AML-193 (cell line): ENCODE data around the gene P2RX7.
"Not testable (repeated sequence)": the region's sequence is repeated elsewhere in the genome, so short reads cannot be mapped to it uniquely, and the experiment has no call there.

Experiments
- DNase-seq, 2 experiments: peaks; one replicate each; lab custom pipeline; 2025; lab: John Stamatoyannopoulos, UW

Gene P2RX7

GRCh38 chr12:121205491-121205890 lies 72.8 kb downstream of the P2RX7 start:
- no peak for DNase-seq

GRCh38 chr12:121208571-121208970 lies 75.9 kb downstream of the P2RX7 start:
- not testable (repeated sequence) for DNase-seq

- no peak for DNase-seq
These were observed 76.5 kb downstream of the P2RX7 start for GRCh38 chr12:121209221-121209620.

DNA sequence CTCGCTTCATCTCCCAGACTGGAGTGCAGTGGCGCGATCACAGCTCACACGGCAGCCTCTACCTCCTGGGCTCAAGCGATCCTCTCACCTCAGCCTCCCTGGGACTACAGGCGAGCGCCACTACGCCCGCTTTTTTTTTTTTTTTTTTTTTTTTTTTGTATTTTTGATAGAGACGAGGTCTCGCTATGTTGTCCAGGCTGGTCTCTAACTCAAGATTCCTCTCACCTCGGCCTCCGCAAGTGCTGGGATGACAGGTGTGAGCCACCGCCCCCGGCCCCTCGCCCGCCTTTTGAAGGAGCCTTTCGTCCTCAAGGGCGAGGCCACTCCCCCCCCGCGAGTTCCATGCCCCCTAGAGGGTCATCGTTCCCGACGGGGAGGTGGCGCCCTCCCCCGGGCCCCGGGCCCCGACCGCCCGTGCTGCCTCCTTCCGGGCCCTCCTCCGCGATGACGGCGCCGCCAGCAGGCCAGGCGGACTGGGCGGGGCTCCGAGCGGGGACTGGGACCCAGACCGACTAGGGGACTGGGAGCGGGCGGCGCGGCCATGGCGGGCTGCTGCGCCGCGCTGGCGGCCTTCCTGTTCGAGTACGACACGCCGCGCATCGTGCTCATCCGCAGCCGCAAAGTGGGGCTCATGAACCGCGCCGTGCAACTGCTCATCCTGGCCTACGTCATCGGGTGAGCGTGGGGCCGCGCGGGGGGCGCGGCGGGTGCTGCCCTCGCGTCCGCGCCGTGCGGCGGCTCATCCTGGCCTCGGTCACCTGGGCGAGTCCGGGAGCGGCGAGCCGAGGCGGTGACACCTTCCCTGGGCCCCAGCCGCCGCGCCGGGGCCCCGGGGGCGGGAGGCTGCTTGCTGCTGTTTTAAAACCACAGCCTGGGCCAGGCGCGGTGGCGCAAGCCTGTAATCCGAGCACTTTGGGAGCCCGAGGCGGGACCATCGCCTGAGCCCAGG lies 77.2 kb downstream of the P2RX7 start, which contains the start of gene P2RX4:
P2RX4 (plus strand) TSS at position 506 of the 949 bp plus-strand sequence; CDS start at position 542, 36 bp downstream.
- peak; percentile 77 for DNase-seq

DNA sequence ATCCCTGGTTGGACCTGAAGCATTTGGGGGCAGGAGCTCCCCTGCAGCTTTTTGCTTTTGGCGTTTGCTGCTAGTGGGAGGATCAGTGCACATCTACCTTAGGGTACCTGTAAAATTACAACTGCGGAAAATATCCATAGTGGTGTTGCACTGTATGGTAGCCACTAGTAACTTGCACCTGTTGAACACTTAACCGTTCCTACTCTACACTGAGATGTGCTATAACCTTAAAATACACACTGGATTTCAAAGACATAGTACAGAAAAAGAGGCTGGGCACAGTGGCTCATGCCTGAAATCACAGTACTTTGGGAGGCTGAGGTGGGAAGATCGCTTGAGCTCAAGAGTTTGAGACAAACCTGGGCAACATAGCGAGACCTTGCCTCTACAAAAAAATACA lies 80.2 kb downstream of the P2RX7 start:
- DNase-seq, result no peak

DNA sequence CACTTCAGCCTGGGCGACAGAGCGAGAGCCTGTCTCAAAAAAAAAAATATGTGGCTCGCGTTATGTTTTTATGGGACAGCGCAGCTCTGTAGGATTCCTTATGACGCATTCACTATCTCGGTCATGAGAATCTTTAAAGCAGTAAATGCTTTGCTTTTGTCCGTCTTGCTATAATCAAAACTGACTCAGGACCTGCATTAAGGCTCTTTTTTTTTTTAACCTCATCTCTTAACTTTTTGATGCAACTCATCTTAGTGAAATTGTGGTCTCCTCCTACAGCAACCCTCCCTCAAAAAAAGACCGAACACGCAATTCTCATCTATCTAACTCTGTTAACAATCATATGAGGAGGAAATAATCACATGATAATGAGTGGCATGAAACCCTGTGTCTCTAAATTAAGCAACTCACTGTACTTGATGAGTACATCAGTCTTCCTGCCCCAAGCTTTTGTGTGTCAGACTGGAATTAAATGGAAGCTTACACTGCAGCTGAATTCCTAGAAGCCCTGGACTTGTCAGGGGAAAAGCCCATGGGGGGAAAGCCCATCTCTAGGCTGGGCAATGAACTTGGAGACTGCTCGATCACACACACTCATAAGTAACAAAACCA lies 81.6 kb downstream of the P2RX7 start:
- DNase-seq, result peak; percentile 59 to 70

- DNase-seq, result peak; percentile 9 to 21
These were observed 82.4 kb downstream of the P2RX7 start for GRCh38 chr12:121214855-121215745.

GRCh38 chr12:121216102-121216501 lies 83.4 kb downstream of the P2RX7 start:
- no peak for DNase-seq

DNA sequence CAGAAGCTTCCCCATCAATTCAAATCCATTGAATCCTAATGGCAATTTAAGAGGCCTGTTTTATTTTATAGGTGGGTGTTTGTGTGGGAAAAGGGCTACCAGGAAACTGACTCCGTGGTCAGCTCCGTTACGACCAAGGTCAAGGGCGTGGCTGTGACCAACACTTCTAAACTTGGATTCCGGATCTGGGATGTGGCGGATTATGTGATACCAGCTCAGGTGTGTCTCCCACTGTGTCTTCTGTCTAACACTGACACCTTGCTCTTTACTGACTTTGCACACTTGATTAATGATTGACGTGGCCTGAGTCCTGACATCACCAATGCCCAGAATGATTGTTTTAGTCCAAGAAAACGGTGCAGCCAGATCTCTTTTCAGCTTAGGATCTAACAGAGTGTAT lies 84.4 kb downstream of the P2RX7 start:
- DNase-seq, result no peak

DNA sequence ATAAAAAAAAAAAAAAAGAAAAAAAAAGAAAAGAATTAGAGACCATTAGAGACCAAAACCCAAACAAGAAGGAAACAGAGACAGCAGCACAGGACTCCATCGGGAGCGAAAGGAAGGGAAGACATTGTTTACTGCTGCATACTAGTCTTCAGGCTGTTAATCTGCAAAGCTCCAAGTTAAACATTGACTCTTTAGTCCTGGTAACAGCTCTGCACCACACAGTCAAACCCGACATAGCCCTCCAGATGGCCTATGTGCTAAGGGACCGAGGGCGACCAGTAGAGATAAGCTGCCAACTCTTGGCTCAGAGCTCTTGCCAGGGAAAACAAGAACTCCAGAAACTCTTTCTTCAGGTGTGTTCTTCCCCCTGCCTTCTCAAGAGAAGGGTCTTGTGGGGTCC lies 85.1 kb downstream of the P2RX7 start:
- no peak for DNase-seq

DNA sequence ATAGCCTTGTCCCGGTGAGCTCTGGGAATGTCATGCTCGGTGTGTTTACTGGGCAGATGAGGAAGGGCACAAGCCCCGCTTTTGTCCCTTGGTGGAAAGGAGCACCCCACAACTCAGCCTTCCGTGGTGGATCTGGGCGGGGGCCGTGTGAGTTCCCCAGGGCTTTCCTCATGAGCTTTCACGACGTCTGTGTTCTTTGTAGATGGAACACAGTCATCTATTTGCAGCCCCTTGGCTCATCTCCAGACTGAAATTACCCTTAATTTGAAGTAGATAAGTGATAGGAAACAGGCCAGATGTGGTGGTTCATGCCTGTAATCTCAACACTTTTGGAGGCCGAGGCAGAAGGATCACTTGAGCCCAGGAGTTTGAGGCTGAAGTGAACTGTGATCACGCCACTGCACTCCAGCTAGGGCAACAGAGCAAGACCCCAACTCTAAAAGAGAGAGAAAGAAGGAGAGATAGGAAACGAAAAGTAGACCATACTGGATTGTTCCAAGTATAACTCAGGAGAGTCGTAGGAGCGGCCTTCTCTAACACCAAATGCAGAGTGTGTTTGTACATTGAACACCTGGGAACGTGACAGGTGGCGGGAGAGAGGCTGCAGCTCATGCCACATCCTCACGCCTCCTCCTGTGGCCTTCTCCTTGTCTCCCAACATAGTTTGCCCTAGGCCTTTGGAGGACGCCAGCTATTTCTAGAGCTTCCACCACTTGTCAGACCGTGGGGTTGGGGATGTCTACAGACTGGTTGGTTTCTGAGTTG lies 86.1 kb downstream of the P2RX7 start:
- no peak for DNase-seq

DNA sequence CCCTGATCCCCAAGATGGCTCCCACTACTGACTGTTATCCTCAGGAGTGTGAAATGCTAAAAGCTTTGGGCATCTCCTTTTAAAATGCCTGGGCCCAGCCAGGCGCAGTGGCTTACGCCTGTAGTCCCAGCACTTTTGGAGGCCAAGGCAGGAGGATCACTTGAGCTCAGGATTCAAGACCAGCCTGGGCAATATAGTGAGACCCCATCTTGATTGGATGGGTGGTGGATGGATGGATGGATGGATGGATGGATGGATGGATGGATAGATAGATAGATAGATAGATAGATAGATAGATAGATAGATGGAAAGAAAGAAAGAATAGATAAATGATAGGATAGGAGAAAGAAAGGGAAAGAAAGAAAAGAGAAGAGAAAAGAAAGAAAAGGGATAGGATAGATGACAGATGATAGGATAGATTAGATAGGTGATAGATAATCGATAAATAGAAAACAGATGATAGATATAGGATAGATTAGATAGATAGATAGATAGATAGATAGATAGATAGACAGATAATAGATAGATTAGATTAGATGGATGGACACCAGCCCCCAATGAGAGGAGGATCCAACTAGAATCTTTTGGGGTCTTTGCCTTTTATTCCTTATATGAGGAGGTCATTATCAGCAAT lies 86.8 kb downstream of the P2RX7 start:
- DNase-seq, result no peak

DNA sequence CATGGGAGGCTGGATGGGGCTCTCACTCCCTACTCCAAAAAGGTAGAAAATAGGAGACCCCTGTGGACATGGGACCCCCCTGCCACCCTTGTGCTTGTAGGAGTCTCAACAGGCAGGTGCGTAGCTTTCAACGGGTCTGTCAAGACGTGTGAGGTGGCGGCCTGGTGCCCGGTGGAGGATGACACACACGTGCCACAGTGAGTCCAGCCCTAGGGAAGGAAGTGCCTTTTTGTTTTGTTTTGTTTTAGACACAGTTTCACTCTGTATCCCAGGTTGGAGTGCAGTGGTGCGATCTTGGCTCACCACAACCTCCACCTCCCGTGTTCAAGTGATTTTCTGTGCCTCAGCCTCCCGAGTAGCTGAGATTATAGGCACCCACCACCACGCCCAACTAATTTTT lies 90.2 kb downstream of the P2RX7 start:
- DNase-seq, result no peak

- peak; percentile 9 to 24 for DNase-seq
These were observed 90.9 kb downstream of the P2RX7 start for GRCh38 chr12:121223292-121224285.

GRCh38 chr12:121224591-121224990 lies 91.9 kb downstream of the P2RX7 start:
- DNase-seq, result no peak

DNA sequence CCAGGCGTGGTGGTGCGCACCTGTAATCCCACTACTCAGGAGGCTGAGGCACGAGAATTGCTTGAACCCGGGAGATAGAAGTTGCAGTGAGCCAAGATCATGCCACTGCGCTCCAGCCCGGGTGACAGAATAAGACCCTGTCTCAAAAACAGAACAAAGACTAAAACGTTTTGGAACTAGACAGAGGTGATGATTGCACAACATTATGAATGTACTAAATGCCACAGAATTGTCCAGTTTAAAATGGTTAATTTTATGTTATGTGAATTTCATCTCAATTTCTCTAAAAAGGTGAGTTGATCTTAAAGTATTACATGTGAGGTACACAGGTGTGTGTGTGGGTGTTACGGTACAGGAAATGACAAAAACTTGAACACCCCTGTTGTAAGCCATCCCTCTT lies 93.7 kb downstream of the P2RX7 start:
- DNase-seq, result no peak

DNA sequence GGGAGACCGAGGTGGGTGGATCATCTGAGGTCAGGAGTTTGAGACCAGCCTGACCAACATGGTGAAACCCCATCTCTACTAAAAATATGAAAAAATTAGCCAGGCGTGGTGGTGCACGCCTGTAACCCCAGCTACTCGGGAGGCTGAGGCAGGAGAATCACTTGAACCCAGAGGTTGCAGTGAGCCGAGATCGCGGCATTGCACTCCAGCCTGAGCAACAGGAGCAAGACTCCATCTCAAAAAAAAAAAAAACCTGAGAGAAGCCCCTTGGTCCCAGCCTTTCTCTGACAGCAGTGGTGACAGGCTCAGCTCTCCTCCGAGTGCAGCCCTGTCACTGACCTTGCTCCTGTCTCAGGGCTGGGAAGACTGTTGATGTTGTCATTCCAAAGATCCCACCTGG lies 94.2 kb downstream of the P2RX7 start:
- DNase-seq, result not testable (repeated sequence)

- no peak for DNase-seq
These were observed 94.6 kb downstream of the P2RX7 start for GRCh38 chr12:121227294-121227693.

- no peak for DNase-seq
These were observed 96.4 kb downstream of the P2RX7 start for GRCh38 chr12:121228919-121229665.
